Uterus (tissue), 4 donors: ENCODE measurements around the gene CABS1. TPM values are rescaled to one million over a fixed set of nuclear protein-coding genes. Genes with fewer than 3 reads are reported as not detected.

Experiments used
- DNase-seq, 2 donors: peaks; one replicate each; pipeline ENCODE4 v3.0.0-alpha.2; 2019 to 2020
- H3K27ac ChIP-seq, 2 donors: fragments of 200-600 bp; sonication (generic); 1 replicate in 1 of 2; 2 replicates in 1 of 2; pipeline ENCODE4 v1.5.1; 2016 to 2018
- H3K27me3 ChIP-seq, 2 donors: fragments of 200-600 bp; sonication (generic); one replicate each; pipeline ENCODE4 v1.5.1; 2018 to 2019; ENCODE audit warnings: control low read depth in 1 of 2
- H3K36me3 ChIP-seq, 2 donors: fragments of 200-600 bp; sonication (generic); one replicate each; pipeline ENCODE4 v1.5.1; 2019; ENCODE audit warnings: control low read depth in 1 of 2
- H3K4me1 ChIP-seq, 2 donors: fragments of 200-600 bp; sonication (generic); one replicate each; pipeline ENCODE4 v1.5.1; 2018 to 2019; ENCODE audit warnings: control low read depth in 1 of 2
- H3K4me3 ChIP-seq, 2 donors: fragments of 200-600 bp; sonication (generic); 1 replicate in 1 of 2; 2 replicates in 1 of 2; pipeline ENCODE4 v1.5.1; 2018 to 2019; ENCODE audit warnings: mild to moderate bottlenecking in 1 of 2
- H3K9me3 ChIP-seq, 2 donors: fragments of 200-600 bp; sonication (generic); one replicate each; pipeline ENCODE4 v1.5.1; 2019; ENCODE audit warnings: control low read depth in 1 of 2
- CTCF ChIP-seq, 4 experiments: fragments of 200-600 bp in 2 of 4; fragments of 450-650 bp in 2 of 4; sonication (generic) in 2 of 4; IDR thresholded peaks; one replicate each; pipeline ENCODE4 v1.5.1; 2016 to 2019; ENCODE audit warnings: antibody characterized with exemption in 4 of 4, mild to moderate bottlenecking in 2 of 4, moderate library complexity in 1 of 4
- POLR2A ChIP-seq, 2 donors: fragments of 450-650 bp; IDR thresholded peaks; one replicate each; pipeline ENCODE4 v1.6.1; 2016; ENCODE audit warnings: antibody characterized with exemption in 2 of 2, mild to moderate bottlenecking in 1 of 2, moderate library complexity in 1 of 2
- intact Hi-C: fragments of 100-400 bp; cut with DNase I; formaldehyde crosslinking; loops from one replicate; pipeline ENCODE4 v1.15.1; 2023; ENCODE audit warnings: low total_unique reads
- total RNA-seq, 4 donors: library from RNA; depleted of rRNA in 3 of 4; stranded (reverse); fragments of >200 nt in 3 of 4; gene quantifications; one replicate each; pipeline versions ENCODE4 v1.1.0 to v1.2.4, GENCODE V29; 2014 to 2023
- donor health status: DM: yes; HTN: yes; CAD: no.

Gene CABS1
- total RNA-seq, 4 donors from 2014 or later: 0.28 TPM; not detected in 3

- no peak for TF ChIP-seq POLR2A (IDR thresholded peaks at IDR 0.05)
- no peak for TF ChIP-seq CTCF (IDR thresholded peaks at IDR 0.05)
- no peaks in the 10 kb centered on the region for H3K4me1 ChIP-seq
- H3K9me3 ChIP-seq: no peaks in the 10 kb centered on the region
- H3K4me3 ChIP-seq: no peak overlapping the region
- H3K27me3 ChIP-seq: no peaks in the 10 kb centered on the region
- H3K36me3 ChIP-seq: no peaks in the 10 kb centered on the region
- no peak overlapping the region for H3K27ac ChIP-seq
- intact Hi-C loops: no loop called here
- no peak for DNase-seq
Measured at GRCh38 chr4:70356185-70356584, 21.4 kb downstream of the CABS1 start.

- H3K9me3 ChIP-seq: no peaks in the 10 kb centered on the region
- H3K27ac ChIP-seq: no peak overlapping the region
- H3K36me3 ChIP-seq: no peaks in the 10 kb centered on the region
- no peak for DNase-seq
- intact Hi-C loops: no loop called here
- TF ChIP-seq CTCF (IDR thresholded peaks at IDR 0.05): no peak
- TF ChIP-seq POLR2A (IDR thresholded peaks at IDR 0.05): no peak
- H3K4me1 ChIP-seq: no peaks in the 10 kb centered on the region
- no peaks in the 10 kb centered on the region for H3K27me3 ChIP-seq
- no peak overlapping the region for H3K4me3 ChIP-seq
Measured at GRCh38 chr4:70359115-70359661, 24.4 kb downstream of the CABS1 start.

GRCh38 chr4:70360460-70360859, 25.7 kb downstream of the CABS1 start, which contains the start of gene SMR3A:
Gene SMR3A, plus strand, starts transcription at chr4:70360760. Its CDS starts 1,356 bp downstream, at chr4:70362116.
- Histone ChIP-seq H3K4me1 (no peaks in the 10 kb centered on the region), H3K27me3 (no peaks in the 10 kb centered on the region), H3K27ac (no peak within 1 kb of the TSS), H3K4me3 (no peak within 1 kb of the TSS), H3K9me3 (no peaks in the 10 kb centered on the region), H3K36me3 (no peaks in the 10 kb centered on the region)
- intact Hi-C loops: no loop called here
- TF ChIP-seq POLR2A (IDR thresholded peaks at IDR 0.05) (no peak), CTCF (IDR thresholded peaks at IDR 0.05) (no peak)
- no peak for DNase-seq

- no peak for TF ChIP-seq POLR2A (IDR thresholded peaks at IDR 0.05)
- no peak for TF ChIP-seq CTCF (IDR thresholded peaks at IDR 0.05)
- intact Hi-C loops: no loop called here
- H3K4me3 ChIP-seq: no peak overlapping the region
- H3K4me1 ChIP-seq: no peaks in the 10 kb centered on the region
- no peaks in the 10 kb centered on the region for H3K27me3 ChIP-seq
- no peak for DNase-seq
- H3K36me3 ChIP-seq: no peaks in the 10 kb centered on the region
- no peaks in the 10 kb centered on the region for H3K9me3 ChIP-seq
- no peak overlapping the region for H3K27ac ChIP-seq
Measured at GRCh38 chr4:70364002-70364401, 29.2 kb downstream of the CABS1 start.

- H3K9me3 ChIP-seq: no peaks in the 10 kb centered on the region
- H3K27ac ChIP-seq: no peak overlapping the region
- H3K4me1 ChIP-seq: no peaks in the 10 kb centered on the region
- H3K4me3 ChIP-seq: no peak overlapping the region
- H3K36me3 ChIP-seq: no peaks in the 10 kb centered on the region
- no peak for DNase-seq
- no peak for TF ChIP-seq POLR2A (IDR thresholded peaks at IDR 0.05)
- no peak for TF ChIP-seq CTCF (IDR thresholded peaks at IDR 0.05)
- no peaks in the 10 kb centered on the region for H3K27me3 ChIP-seq
- intact Hi-C loops: no loop called here
Measured at GRCh38 chr4:70365479-70365878, 30.7 kb downstream of the CABS1 start.
